ENCODE measurements around the gene GZMM. TPM values are rescaled to one million over a fixed set of nuclear protein-coding genes. Genes with fewer than 3 reads are reported as not detected.

The GZMM gene
- total RNA-seq, 1 donor from 2014 or later = not detected

GRCh38 chr19:508204-509150 lies 35.4 kb upstream of the GZMM start:
- Histone ChIP-seq H3K4me1 (peaks cover 40% of the 10 kb centered on the region), H3K36me3 (peaks cover 5% of the 10 kb centered on the region), H3K27me3 (ENCODE audit: low read depth) (no peaks in the 10 kb centered on the region), H3K9me3 (replicated peaks) (no peaks in the 10 kb centered on the region), H3K4me3 (peak overlapping the region; percentile 85), H3K27ac (replicated peaks) (no peak overlapping the region)
- intact Hi-C loops (cut with micrococcal nuclease) = no loop called here
- TF ChIP-seq, protein P1, sequence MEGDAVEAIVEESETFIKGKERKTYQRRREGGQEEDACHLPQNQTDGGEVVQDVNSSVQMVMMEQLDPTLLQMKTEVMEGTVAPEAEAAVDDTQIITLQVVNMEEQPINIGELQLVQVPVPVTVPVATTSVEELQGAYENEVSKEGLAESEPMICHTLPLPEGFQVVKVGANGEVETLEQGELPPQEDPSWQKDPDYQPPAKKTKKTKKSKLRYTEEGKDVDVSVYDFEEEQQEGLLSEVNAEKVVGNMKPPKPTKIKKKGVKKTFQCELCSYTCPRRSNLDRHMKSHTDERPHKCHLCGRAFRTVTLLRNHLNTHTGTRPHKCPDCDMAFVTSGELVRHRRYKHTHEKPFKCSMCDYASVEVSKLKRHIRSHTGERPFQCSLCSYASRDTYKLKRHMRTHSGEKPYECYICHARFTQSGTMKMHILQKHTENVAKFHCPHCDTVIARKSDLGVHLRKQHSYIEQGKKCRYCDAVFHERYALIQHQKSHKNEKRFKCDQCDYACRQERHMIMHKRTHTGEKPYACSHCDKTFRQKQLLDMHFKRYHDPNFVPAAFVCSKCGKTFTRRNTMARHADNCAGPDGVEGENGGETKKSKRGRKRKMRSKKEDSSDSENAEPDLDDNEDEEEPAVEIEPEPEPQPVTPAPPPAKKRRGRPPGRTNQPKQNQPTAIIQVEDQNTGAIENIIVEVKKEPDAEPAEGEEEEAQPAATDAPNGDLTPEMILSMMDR (IDR thresholded peaks at IDR 0.05; ENCODE audit: borderline replicate concordance) = no peak
- no peak for DNase-seq

DNA sequence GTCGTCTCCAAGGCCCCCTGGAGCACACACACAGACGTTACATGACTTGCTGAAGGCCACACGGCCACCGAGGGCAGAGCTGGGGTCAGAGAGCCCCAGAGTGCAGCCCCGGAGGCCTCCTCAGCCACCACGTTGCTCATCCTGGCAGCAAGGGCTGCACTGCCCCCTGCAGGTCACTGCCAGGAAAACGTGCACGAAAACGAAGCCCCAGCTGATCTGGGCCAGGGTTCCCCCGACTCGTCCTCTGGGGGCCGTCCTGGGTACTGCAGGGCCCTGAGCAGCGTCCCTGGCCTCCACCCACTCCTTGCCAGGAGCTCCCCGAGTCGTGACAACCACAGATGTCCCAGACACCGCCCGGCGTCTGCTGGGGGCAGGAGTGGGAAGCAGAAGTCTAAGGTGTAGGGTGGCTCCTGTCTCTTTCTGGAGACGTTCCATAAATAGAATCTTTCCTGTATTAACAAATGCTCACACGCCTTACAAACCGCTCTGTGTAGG lies 33.2 kb upstream of the GZMM start:
- TF ChIP-seq, protein P1 (IDR thresholded peaks at IDR 0.05; ENCODE audit: borderline replicate concordance) = peak; percentile 89
- Histone ChIP-seq H3K36me3 (peaks cover 5% of the 10 kb centered on the region), H3K27ac (replicated peaks) (peak overlapping the region; percentile 74), H3K4me3 (peak overlapping the region; percentile 38), H3K9me3 (replicated peaks) (no peaks in the 10 kb centered on the region), H3K4me1 (peaks cover 40% of the 10 kb centered on the region), H3K27me3 (ENCODE audit: low read depth) (no peaks in the 10 kb centered on the region)
- intact Hi-C loops (cut with micrococcal nuclease) = no loop called here
- DNase-seq = peak; percentile 71

DNA sequence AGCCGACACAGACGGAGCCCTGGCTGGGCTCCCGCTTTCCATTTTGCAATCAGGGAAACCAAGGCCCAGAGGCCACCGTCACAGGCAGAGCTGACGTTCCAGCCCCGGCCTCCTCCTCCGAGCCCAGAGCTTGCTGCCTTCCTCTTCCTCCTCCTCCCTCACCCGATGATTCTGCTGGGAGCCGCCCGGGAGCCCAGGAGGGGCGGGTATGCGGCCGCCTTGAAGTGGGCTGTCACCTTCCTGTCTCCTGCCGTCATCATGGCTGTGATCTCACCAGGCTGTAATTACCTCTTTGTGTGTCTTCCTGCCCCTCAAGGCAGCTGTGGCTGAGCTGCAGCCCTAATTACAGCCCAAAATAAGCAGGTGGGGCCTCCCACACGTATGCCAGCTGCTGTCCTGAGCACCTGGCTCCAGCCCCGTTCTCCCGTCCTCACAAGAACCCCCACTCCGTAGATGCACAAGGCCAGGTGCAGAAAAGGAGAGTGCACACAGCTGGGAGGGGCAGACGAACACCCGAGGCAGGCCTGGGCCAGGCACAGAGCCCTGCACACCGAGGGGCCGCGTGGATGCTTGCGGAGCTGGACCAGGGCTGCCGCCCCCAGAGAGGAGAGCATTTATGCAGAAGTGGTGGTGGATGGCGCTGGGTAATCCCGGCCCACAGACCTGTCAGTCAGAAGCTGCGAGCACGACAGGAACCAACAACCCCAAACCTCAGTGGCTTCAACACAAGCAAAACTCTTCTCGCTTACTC lies 32.6 kb upstream of the GZMM start:
- Histone ChIP-seq H3K27ac (replicated peaks) (peak overlapping the region; percentile 74), H3K27me3 (ENCODE audit: low read depth) (no peaks in the 10 kb centered on the region), H3K4me3 (peak overlapping the region; percentile 38), H3K9me3 (replicated peaks) (no peaks in the 10 kb centered on the region), H3K4me1 (peaks cover 38% of the 10 kb centered on the region), H3K36me3 (peaks cover 5% of the 10 kb centered on the region)
- intact Hi-C loops (cut with micrococcal nuclease) = no loop called here
- TF ChIP-seq, protein P1 (IDR thresholded peaks at IDR 0.05; ENCODE audit: borderline replicate concordance) = no peak
- DNase-seq = no peak

- Histone ChIP-seq H3K4me3 (no peak overlapping the region), H3K27ac (replicated peaks) (no peak overlapping the region), H3K27me3 (ENCODE audit: low read depth) (no peaks in the 10 kb centered on the region), H3K9me3 (replicated peaks) (no peaks in the 10 kb centered on the region), H3K36me3 (peaks cover 5% of the 10 kb centered on the region), H3K4me1 (peaks cover 27% of the 10 kb centered on the region)
- TF ChIP-seq, protein P1 (IDR thresholded peaks at IDR 0.05; ENCODE audit: borderline replicate concordance) = no peak
- no peak for DNase-seq
- intact Hi-C loops (cut with micrococcal nuclease) = no loop called here
Measured at GRCh38 chr19:512547-513365, 31.1 kb upstream of the GZMM start.
